GM18511 (cell line): ENCODE results near the gene PRSS33.

Experiments
- ATAC-seq: cut with Tn5 transposase; IDR thresholded peaks from one replicate; pipeline ENCODE4 v1.9.1; 2021; ENCODE audit warnings: mild to moderate bottlenecking, moderate library complexity; ENCODE audit not compliant: unreplicated experiment

PRSS33 gene

GRCh38 chr16:2821487-2822157 lies 34.3 kb upstream of the PRSS33 start:
- no peak for ATAC-seq

DNA sequence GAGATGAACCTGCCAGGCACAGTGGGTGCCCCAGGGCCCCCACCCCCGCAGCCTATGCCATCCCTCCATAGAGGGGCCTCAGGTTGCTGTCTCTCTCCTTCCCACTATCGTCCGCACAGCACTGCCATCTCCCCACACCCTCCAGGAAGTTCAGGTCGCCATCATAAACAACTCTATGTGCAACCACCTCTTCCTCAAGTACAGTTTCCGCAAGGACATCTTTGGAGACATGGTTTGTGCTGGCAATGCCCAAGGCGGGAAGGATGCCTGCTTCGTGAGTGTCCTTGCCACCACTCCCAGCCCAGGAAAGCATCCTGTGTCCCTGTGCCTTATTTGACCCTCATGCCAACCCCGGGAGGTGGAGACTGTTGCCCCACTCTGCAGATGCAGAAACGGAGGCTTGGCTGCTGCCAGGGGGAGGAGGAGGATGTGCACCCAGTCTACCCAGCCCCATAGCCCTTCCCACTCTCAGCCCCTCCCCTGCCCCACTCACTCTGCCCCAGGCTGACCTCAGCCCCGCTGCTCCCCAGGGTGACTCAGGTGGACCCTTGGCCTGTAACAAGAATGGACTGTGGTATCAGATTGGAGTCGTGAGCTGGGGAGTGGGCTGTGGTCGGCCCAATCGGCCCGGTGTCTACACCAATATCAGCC lies 33.6 kb upstream of the PRSS33 start:
- ATAC-seq = no peak

DNA sequence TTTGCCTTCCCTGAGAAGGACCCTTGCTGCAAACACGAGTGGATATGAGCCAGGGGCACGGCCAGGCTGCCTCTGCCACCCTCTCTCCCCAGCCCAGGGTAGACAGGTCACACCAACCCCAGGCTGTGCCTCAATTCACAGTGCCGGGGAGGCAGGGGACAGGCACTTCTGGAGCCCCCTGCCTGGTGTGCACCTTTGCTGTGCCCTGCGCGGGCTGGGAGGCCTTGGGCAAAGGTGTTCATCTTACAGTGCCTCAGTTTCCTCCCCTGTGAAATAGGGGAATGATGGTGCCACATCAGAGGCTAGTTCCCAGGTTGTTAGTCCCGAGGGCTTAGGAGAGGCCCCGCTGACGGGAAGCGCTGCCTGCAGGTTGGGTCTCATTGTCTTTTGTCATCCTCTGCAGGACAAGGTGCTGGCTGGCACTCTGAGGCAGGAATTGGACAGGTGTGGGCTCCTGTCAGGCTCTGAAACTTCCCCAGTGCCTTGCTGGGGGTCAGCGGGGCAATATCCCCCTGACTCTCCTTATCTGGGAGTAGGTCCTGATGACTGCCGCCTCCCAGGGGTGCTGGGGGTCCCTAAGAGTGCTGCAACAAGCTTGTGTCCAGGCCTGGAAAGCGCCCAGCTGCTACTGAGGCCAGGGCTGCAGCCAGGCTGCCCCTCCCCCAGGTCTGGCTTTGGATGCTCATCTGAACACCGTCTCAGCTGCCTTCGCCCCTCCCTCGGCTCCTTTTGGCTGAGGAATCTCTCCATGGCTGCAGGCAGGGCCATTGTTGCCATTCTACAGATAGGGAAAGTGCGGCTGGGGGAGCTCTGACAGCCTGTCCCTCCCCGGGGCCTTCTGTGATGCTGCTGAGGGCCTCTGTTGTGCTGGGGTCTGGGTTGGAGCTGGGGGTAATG lies 32.8 kb upstream of the PRSS33 start:
- ATAC-seq = no peak

DNA sequence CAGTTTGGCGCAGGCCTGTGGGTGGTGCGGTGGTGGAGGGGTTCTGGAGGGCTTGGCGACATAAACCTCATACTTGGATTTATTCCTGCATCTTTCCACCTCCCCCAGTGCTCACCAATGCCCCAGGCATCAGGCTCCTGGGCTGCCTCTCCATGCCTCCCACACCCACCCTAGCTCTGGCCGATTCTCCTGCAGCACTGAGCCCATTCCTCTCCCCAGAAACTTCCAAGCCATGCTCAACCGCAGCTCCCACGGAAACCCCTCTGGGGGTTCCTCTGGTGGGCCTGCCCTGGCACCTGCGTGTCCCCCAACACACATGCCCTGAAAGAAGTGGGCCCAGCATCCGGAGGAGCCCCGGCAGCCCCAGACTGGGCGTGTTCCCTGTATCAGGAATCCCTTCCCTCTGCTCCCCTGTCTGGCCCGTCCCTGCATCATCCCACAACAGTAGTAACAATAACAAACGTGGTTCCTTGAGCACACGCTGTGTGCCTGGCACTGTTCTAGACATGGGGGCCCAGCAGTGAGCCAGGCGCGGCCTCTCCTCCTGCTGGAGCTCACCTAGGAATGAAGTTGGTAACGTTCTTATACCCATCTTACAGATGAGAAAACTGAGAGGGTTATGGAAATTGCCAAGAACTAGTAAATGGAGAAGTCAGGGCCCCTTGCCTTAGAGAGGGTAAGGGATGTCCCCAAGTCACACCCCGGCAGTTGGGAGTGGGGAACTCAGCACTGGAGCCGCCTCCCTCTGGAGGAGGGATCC lies 32.0 kb upstream of the PRSS33 start:
- no peak for ATAC-seq

GRCh38 chr16:2818272-2818876 lies 31.0 kb upstream of the PRSS33 start:
- no peak for ATAC-seq

DNA sequence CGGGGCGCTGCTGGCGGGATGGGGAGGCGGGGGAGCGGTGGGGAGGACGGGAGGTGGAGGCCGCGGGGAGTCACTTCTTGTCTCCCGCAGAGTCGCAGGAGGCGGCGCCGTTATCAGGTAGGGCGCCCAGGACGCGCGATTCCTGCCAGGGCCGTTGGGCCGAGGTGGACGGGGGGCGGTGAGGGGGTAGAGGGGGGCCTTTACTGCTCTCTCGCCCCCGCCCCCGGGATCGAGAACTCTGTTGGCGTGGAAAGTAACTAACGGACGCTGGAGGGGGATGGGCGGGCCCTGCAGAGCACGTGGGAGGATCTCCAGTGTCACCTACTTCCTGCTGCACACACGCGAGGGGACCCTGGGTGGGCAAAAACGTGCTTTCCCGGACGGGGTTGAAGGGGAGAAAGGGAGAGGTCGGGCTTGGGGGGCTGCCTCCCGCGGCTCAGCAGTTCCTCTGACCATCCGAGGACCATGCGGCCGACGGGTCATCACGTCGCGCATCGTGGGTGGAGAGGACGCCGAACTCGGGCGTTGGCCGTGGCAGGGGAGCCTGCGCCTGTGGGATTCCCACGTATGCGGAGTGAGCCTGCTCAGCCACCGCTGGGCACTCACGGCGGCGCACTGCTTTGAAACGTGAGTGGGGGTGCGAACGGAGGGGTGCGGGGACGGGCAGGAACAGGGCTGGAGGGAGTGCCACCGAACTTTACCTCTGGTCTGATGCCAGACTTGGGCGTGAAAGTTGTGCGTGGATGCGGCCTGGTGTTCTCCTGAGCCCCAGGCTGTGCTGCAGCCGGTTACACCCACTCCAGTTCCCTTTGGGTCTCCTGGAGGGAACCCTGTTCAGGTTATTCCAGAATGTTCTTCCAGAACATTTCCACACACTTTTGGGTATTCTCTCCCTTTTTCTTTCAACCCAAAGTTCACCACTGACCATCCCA lies 30.2 kb upstream of the PRSS33 start:
- no peak for ATAC-seq

- no peak for ATAC-seq
Measured at GRCh38 chr16:2816751-2817339, 29.5 kb upstream of the PRSS33 start, which contains the start of gene PRSS21. TSS of gene PRSS21 (plus strand) at chr16:2817237. CDS start at chr16:2817269, 32 bp downstream.

DNA sequence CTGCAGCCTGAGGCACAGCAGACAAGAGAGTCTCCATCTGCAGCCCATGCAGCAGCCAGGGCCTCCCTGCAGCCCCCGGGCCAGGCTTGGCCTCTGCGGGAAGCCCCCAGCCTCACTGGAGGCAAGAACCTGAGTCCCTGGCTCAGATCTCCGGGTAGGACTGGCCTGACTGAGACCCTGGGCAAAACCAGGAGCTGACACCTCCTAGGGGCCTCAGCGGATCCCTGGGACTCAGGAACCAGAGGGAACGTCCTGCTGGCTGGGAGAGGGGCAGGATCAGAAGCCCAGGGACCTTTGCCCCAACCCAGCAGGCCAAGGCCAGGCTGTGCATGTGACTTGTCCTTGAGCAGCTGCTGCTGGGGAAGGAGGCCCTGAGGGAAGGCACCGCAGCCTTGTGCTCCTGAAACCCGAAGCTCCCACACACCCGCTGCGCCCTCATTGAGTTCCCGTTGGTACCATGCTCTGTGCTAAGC lies 28.0 kb upstream of the PRSS33 start:
- no peak for ATAC-seq

GRCh38 chr16:2814551-2815298 lies 27.4 kb upstream of the PRSS33 start:
- no peak for ATAC-seq

GRCh38 chr16:2813771-2814221 lies 26.4 kb upstream of the PRSS33 start:
- ATAC-seq = no peak

DNA sequence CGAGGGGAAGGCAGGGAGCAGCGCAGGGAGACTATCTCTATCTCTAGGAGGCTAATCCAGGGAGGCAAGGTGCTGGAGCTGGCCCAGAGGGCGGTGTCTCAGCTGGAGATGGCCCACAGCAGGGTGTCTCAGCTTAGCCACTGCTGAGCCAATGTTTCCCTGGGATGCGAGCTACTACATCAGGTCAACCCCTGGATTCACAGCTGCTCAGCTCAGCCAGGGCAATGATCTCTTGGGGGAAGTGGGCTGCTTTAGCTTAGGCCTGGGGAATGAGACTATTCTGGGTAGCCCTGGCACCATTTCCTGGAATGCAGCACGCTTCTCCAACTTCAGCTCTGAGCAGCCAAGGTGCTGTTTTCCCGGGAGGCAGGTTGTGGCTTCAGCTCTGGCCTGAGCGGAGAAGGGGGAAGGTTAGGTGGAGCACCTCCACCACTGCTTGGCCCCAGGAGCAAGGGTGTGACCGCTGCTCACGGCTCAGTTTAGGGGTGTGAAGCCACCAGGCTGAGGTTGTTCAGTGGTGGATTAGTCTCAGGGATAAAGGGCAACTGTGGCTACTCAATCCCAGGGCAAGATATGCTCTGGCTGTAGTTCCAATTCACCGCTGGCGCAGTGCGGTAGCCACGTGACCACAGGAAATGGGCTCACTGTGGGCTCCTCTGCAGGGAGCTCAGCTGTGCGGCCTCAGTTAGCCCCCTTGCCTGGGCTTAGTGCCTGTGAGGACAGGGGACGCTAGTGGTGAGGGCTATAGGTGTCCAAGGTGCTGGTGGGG lies 24.5 kb upstream of the PRSS33 start:
- ATAC-seq = no peak

GRCh38 chr16:2810651-2811050 lies 23.3 kb upstream of the PRSS33 start:
- no peak for ATAC-seq

DNA sequence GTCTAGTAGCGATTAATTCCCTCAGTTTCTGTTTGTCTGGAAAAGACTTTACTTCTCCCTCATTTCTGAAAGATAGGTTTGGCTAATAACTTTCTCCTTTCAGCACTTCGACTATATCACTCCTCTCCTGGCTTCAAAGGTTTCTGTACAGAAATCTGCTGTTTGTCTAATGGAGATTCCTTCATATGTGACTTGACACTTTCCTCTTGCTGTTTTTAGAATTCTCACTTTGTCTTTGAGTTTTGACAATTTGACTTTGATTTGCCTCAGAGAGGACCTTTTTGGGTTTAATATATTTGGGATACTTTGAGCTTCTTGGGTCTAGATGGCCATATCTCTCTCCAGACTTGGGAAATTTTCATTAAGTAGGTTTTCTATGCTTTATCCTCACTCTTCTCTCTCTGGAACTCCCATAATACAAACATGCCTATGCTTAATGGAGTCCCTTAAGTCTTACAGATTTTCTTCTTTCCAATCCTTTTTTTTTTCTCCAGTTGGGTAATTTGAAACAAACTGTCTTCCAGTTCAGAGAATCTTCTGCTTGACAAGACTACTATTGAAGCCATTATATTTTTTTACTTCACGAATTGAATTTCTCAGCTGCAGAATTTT lies 21.9 kb upstream of the PRSS33 start:
- ATAC-seq = no peak

DNA sequence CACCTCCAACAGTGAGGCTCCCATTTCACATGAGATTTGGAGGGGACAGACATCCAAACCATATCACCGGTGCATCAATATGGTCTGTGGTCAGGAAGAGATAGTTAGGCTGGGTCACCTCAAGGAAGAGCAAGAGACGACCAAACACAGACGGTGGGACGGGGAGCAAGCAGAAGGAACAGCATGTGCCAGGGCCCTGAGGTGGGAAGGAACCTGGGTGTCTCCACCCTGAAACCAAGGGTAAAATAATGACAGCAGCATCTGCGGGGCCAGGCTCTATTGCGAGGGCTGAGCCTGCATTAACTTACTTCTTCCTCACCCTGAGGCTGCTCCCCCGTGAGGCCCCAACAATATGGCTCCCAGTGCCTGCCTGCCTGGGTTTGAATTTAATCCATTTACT lies 20.8 kb upstream of the PRSS33 start:
- no peak for ATAC-seq

DNA sequence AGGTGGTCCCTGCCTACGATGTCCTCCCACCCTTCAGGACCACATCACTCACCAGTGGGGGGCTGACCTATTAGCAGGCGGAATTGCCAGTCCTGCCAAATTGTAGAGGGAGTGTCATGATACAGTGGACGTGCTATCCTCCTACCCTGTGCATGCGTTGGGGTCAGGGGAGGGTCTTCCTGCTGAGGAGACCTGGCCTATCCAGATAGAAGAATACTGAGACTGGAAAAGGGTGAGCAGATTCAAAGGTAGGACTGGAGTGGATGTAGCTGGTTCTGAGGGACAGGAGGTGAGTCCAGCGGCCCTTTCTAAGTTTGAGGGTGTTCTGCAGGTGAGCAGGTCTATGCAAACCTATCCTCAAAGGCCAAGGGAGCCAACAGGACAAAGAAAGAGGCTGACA lies 18.9 kb upstream of the PRSS33 start:
- no peak for ATAC-seq

- no peak for ATAC-seq
Measured at GRCh38 chr16:2804728-2805127, 17.4 kb upstream of the PRSS33 start.
